ENCODE data around the gene IQCK.

IQCK gene

GRCh38 chr16:19879241-19879792, 161.2 kb downstream of the IQCK start (continued):
- peak; percentile 77 for TF ChIP-seq ZNF341 (tag by site-specific recombination; IDR thresholded peaks at IDR 0.05; ENCODE audit: low read depth)
- 0 out of 2 replicates have a peak, but pooled peaks have one; percentile 41 for TF ChIP-seq ZNF19 (tag by site-specific recombination; IDR thresholded peaks at IDR 0.05; ENCODE audit: low read depth)
- no peak for TF ChIP-seq ZNF747 (tag by site-specific recombination; IDR thresholded peaks at IDR 0.05)
- no peak for TF ChIP-seq ZNF155 (tag by site-specific recombination; IDR thresholded peaks at IDR 0.05)
- no peak; the same call in 1 of the 2 replicates for TF ChIP-seq ZNF791 (tag by site-specific recombination; IDR thresholded peaks at IDR 0.05)
- TF ChIP-seq ZNF169 (tag by site-specific recombination; IDR thresholded peaks at IDR 0.05): no peak
- no peak for TF ChIP-seq ZNF76 (tag by site-specific recombination; IDR thresholded peaks at IDR 0.05; ENCODE audit: borderline replicate concordance, low read depth)
- TF ChIP-seq KLF7 (tag by site-specific recombination; IDR thresholded peaks at IDR 0.05; ENCODE audit: borderline replicate concordance): no peak
- no peak for TF ChIP-seq ZNF324 (tag by site-specific recombination; IDR thresholded peaks at IDR 0.05)
- no peak for TF ChIP-seq ZNF280D (tag by site-specific recombination; IDR thresholded peaks at IDR 0.05)
- peak; percentile 61; the same call in 1 of the 2 replicates for TF ChIP-seq TRIM28 (IDR thresholded peaks at IDR 0.05; ENCODE audit: borderline replicate concordance, low read length)
- no peak for TF ChIP-seq ZNF112 (tag by site-specific recombination; IDR thresholded peaks at IDR 0.05)
- peak; percentile 60 for TF ChIP-seq ZNF692 (tag by site-specific recombination; IDR thresholded peaks at IDR 0.05)
- TF ChIP-seq ZNF18 (tag by site-specific recombination; IDR thresholded peaks at IDR 0.05): peak; percentile 90
- TF ChIP-seq ZNF148 (tag by site-specific recombination; IDR thresholded peaks at IDR 0.05; ENCODE audit: borderline replicate concordance): 0 out of 2 replicates have a peak, but pooled peaks have one; percentile 33
- no peak for TF ChIP-seq KLF10 (tag by site-specific recombination; IDR thresholded peaks at IDR 0.05)
- no peak for TF ChIP-seq ZNF629 (tag by site-specific recombination; IDR thresholded peaks at IDR 0.05)
- TF ChIP-seq ZNF624 (tag by site-specific recombination; IDR thresholded peaks at IDR 0.05): no peak
- TF ChIP-seq ZBTB26 (tag by site-specific recombination; optimal IDR thresholded peaks at IDR 0.05): peak; percentile 18
- TF ChIP-seq ZSCAN4 (tag by site-specific recombination; IDR thresholded peaks at IDR 0.05): peak; percentile 93
- TF ChIP-seq ZNF658 (tag by site-specific recombination; IDR thresholded peaks at IDR 0.05): no peak
- TF ChIP-seq CTCF (tag by site-specific recombination; IDR thresholded peaks at IDR 0.05): peak; percentile 51
- TF ChIP-seq ZNF248 (tag by site-specific recombination; IDR thresholded peaks at IDR 0.05): no peak
- TF ChIP-seq ZNF626 (tag by site-specific recombination; IDR thresholded peaks at IDR 0.05): no peak
- peak; percentile 37; the same call in 1 of the 2 replicates for TF ChIP-seq PATZ1 (tag by site-specific recombination; IDR thresholded peaks at IDR 0.05)

All from HEK293 (cell line).